GM21529 (cell line): ENCODE data around the gene PAWR.
"Not testable (repeated sequence)": the region's sequence is repeated elsewhere in the genome, so short reads cannot be mapped to it uniquely, and the experiment has no call there.

Source experiments
- ATAC-seq: cut with Tn5 transposase; IDR thresholded peaks from one replicate; pipeline ENCODE4 v1.9.1; 2021; ENCODE audit not compliant: unreplicated experiment

PAWR gene

GRCh38 chr12:79553863-79554574 is 136.7 kb downstream of the PAWR start:
- no peak for ATAC-seq

DNA sequence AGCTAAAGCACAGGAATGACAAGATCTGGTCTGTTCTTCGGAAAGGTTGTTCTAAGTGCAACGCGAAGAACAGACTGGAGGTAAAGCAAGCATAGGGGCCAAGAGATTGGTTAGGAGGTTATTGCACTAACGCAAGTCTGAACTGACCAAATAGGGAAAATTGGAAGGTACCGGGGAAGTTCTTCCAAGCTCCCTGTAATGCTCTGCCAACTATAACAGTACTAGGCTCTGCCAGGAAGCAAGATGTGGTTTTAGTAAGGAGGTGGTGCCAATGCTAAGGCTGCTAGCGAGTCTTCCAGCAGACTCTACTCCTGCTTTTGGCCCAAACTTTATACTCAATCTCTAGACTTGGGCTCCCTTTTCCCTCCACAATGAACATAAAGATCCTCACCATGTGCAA is 138.6 kb downstream of the PAWR start:
- ATAC-seq: no peak

GRCh38 chr12:79549531-79550271 is 141.1 kb downstream of the PAWR start:
- no peak for ATAC-seq

- no peak for ATAC-seq
Observed at GRCh38 chr12:79548610-79548924, 142.2 kb downstream of the PAWR start.

DNA sequence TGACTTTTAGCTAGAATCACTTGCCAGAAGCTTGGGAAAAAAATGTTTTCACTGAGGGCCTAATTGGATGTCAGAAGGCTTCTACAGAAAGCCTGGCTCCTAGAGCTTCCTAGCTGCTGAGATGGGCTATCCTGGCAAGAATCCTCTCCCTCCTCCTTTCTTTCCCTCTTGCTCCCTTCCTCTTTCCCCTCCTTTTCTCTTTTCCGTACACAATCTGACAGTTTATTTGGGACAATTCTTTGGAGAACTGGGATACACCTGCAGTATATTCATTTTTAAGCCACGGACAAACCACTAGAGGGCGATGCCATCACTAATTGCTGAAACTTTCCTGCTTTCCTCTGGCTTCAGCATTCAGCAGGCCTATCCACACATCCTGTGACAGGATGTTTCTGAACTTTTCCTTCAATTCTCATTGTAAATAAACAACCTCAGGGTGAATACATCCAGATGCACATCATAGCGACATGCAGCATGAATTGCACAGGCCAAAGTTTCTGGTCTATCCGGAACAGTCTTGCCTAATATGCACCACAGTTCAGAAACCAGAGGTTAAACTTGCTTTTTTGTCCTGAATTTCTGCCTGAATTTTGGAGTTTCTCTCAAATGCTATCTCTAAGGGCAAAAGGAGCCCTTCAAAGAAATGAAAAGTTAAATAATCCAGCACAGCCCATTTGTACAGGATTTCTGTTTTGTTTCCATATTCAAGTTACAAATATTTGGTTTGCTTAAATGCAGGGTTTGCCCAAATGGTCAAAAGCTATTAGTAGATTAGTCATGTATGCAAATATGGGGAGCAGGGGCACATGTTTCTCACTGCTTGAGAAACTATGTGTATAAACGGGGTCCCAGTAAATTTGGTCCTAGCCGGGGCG is 142.8 kb downstream of the PAWR start:
- ATAC-seq: peak; percentile 84

- ATAC-seq: no peak
Observed at GRCh38 chr12:79547044-79547734, 143.6 kb downstream of the PAWR start.

DNA sequence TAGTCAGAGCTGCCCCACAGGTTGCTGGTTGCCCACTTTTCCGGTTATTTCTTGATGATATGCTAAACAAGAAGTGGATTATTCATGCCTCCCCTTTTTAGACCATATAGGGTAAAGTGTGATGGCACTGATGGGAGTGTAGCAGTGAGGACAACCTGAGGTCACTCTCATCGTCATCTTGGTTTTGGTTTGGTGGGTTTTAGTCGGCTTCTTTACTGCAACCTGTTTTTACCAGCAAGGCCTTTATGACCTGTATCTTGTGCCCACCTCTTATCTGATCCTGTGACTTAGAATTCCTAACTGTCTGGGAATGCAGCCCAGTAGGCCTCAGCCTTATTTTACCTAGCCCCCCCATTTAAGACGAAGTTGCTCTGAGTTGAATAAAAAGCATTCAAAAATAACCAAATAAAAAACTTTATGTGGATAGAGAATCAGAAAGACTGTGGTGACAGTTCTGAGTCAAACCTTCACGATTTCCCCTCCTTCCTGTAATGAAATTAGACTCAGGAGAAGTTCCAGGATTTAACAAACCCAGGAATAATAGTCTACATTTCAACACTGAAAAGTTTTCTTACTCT is 144.2 kb downstream of the PAWR start:
- ATAC-seq: no peak

GRCh38 chr12:79544439-79544838 is 146.3 kb downstream of the PAWR start:
- not testable (repeated sequence) for ATAC-seq

DNA sequence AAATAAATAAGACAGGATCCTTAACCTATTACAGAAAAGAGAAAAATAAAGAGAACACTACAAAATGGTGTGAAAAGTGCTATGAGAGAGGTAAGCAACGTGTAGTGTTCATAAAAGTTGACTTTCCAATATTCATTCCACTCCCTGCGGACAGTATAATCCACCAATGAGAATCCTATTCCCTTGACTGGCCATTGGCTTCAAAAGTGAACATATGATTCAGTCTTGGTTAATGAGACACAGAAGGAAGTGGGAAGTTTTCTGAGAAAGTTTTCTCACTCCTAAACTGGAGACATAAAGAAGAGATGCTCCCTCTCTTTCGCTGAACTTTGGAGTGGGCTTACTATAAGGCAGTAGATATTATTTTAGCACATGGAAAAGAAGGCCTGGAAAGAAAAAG is 153.1 kb downstream of the PAWR start:
- ATAC-seq: no peak

DNA sequence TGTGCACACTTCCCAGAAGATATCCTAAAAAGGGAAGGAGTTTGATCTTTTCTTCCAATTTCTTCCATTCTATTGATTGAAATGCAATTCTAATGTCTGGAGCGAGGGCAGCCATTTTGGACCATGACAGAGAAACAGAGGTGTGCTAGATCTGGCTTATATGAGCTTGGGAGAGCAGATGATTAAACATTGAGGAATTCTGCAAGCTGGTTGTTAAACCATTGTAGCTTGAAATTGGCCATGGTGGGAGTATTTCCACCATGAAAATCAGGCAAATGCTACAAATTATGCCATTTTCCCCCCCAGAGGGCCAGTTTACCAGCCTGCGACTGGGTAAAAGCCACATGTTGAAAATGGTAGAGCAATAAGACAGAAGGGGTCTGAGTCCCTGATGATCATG is 155.0 kb downstream of the PAWR start:
- ATAC-seq: no peak
